Natural killer cell (primary cell): ENCODE results near the gene GNAZ. TPM values are rescaled to one million over a fixed set of nuclear protein-coding genes. Genes with fewer than 3 reads are reported as not detected.

Experiments used
- ATAC-seq, 3 donors: fragments of 150-1000 bp in 2 of 3; fragments of 200-7000 bp in 1 of 3; cut with Tn5 transposase; 1 replicate in 1 of 3; 2 replicates in 2 of 3; pipeline ENCODE4 v1.10.0; 2021; ENCODE audit warnings: mild to moderate bottlenecking in 2 of 3, moderate library complexity in 2 of 3
- DNase-seq, 2 donors: peaks; one replicate each; pipeline versions ENCODE4 v3.0.0 to v3.0.0-alpha.2; 2013 to 2021; ENCODE audit warnings: mixed read lengths in 1 of 2
- H3K27ac ChIP-seq: one replicate; pipeline ENCODE4 v1.5.1; 2013; ENCODE audit warnings: mild to moderate bottlenecking, low read length
- H3K27me3 ChIP-seq: one replicate; pipeline ENCODE4 v1.6.1; 2013; ENCODE audit warnings: low read length; ENCODE audit not compliant: control insufficient read depth, insufficient read depth
- H3K36me3 ChIP-seq: one replicate; pipeline ENCODE4 v1.6.1; 2013; ENCODE audit warnings: low read length; ENCODE audit not compliant: control insufficient read depth, insufficient read depth
- H3K4me1 ChIP-seq: one replicate; pipeline ENCODE4 v1.6.1; 2013; ENCODE audit warnings: low read length; ENCODE audit not compliant: control insufficient read depth, insufficient read depth
- H3K4me3 ChIP-seq: one replicate; pipeline ENCODE4 v1.5.1; 2013; ENCODE audit warnings: low read length
- H3K9me3 ChIP-seq: one replicate; pipeline ENCODE4 v1.6.1; 2013; ENCODE audit warnings: low read length; ENCODE audit not compliant: control insufficient read depth, insufficient read depth
- H3K27ac Mint-ChIP-seq, 2 donors: one replicate each; pipeline ENCODE4 v1.8.0; 2022; ENCODE audit warnings: mild to moderate bottlenecking in 2 of 2, mixed read lengths in 2 of 2, moderate library complexity in 1 of 2
- H3K27me3 Mint-ChIP-seq, 2 donors: one replicate each; pipeline ENCODE4 v1.8.0; 2022; ENCODE audit warnings: low read depth in 2 of 2, mixed read lengths in 2 of 2
- H3K36me3 Mint-ChIP-seq: one replicate; pipeline ENCODE4 v1.8.0; 2022; ENCODE audit warnings: mixed read lengths
- H3K4me1 Mint-ChIP-seq, 2 donors: one replicate each; pipeline ENCODE4 v1.8.0; 2022; ENCODE audit warnings: mixed read lengths in 2 of 2
- H3K4me3 Mint-ChIP-seq: one replicate; pipeline ENCODE4 v1.8.0; 2022; ENCODE audit warnings: mild to moderate bottlenecking, moderate library complexity, mixed read lengths
- H3K9me3 Mint-ChIP-seq, 2 donors: one replicate each; pipeline ENCODE4 v1.8.0; 2022; ENCODE audit warnings: mixed read lengths in 2 of 2
- CTCF ChIP-seq: fragments of 200-600 bp; IDR thresholded peaks from one replicate; pipeline ENCODE4 v1.8.0; 2022; ENCODE audit warnings: antibody characterized with exemption
- WGBS: methylation state at CpG from one replicate; pipeline ENCODE4 v1.1.7; 2013; ENCODE audit warnings: missing lambda C conversion rate; ENCODE audit not compliant: insufficient coverage; 5-methylcytosine and 5-hydroxymethylcytosine counted together
- intact Hi-C: fragments of 100-400 bp; cut with micrococcal nuclease; formaldehyde crosslinking; loops from one replicate; pipeline ENCODE4 v1.14.2; 2022
- total RNA-seq, 4 donors: library from RNA; stranded (reverse); fragments of 120-200 nt in 1 of 4; gene quantifications; one replicate each; pipeline versions ENCODE4 v1.2.3 to v1.2.4, GENCODE V29; 2013 to 2022

Gene GNAZ
- total RNA-seq, 3 donors from 2014 or later (not counting 1 experiment from before 2014, with no cell fraction given) = 4.5 to 7.5 (median 5.6) TPM

GRCh38 chr22:23119494-23120414, 49.4 kb downstream of the GNAZ start:
- peaks cover 9 to 10% of the 10 kb centered on the region in 2 donors for H3K4me1 Mint-ChIP-seq
- peak; percentile 31 to 74 (median 52) for ATAC-seq
- H3K4me3 ChIP-seq = no peak overlapping the region
- H3K4me3 Mint-ChIP-seq = no peak overlapping the region
- peak in 1 of 2 donors; percentile 89 for DNase-seq
- TF ChIP-seq CTCF = no peak
- no peaks in the 10 kb centered on the region for H3K27me3 Mint-ChIP-seq
- no peaks in the 10 kb centered on the region for H3K36me3 Mint-ChIP-seq
- H3K9me3 Mint-ChIP-seq = no peaks in the 10 kb centered on the region
- H3K27ac Mint-ChIP-seq = peak overlapping the region; percentile 80 to 86
- H3K27ac ChIP-seq = peak overlapping the region; percentile 47
- intact Hi-C loops = loop anchor here (10.0 kb wide), 1 partner anchor 525 kb away; no protein-coding TSS in a partner anchor
- H3K4me1 ChIP-seq = peaks cover 16% of the 10 kb centered on the region
- H3K27me3 ChIP-seq = no peaks in the 10 kb centered on the region
- no peaks in the 10 kb centered on the region for H3K36me3 ChIP-seq
- no peaks in the 10 kb centered on the region for H3K9me3 ChIP-seq
- 66% methylated on average over 15 of the region's 15 CpGs for WGBS

- Histone ChIP-seq H3K4me1 (peaks cover 16% of the 10 kb centered on the region), H3K9me3 (no peaks in the 10 kb centered on the region), H3K4me3 (no peak overlapping the region), H3K36me3 (no peaks in the 10 kb centered on the region), H3K27ac (no peak overlapping the region), H3K27me3 (no peaks in the 10 kb centered on the region)
- no peak overlapping the region for H3K4me3 Mint-ChIP-seq
- 98% methylated on average over 7 of the region's 7 CpGs for WGBS
- H3K9me3 Mint-ChIP-seq = no peaks in the 10 kb centered on the region
- intact Hi-C loops = loop anchor here (10.0 kb wide), 1 partner anchor 526 kb away; no protein-coding TSS in a partner anchor
- no peaks in the 10 kb centered on the region for H3K27me3 Mint-ChIP-seq
- ATAC-seq = no peak
- H3K27ac Mint-ChIP-seq = peak overlapping the region in 1 of 2 donors; percentile 27
- DNase-seq = no peak
- TF ChIP-seq CTCF = no peak
- peaks cover 9 to 10% of the 10 kb centered on the region in 2 donors for H3K4me1 Mint-ChIP-seq
- no peaks in the 10 kb centered on the region for H3K36me3 Mint-ChIP-seq
These were observed 50.1 kb downstream of the GNAZ start for GRCh38 chr22:23120415-23120899.

- no peak for DNase-seq
- Mint-ChIP-seq H3K27ac (peak overlapping the region in 1 of 2 donors; percentile 27), H3K9me3 (no peaks in the 10 kb centered on the region), H3K4me3 (no peak overlapping the region), H3K4me1 (peaks cover 9 to 10% of the 10 kb centered on the region in 2 donors), H3K27me3 (no peaks in the 10 kb centered on the region), H3K36me3 (no peaks in the 10 kb centered on the region)
- Histone ChIP-seq H3K4me3 (no peak overlapping the region), H3K27me3 (no peaks in the 10 kb centered on the region), H3K27ac (no peak overlapping the region), H3K36me3 (no peaks in the 10 kb centered on the region), H3K4me1 (peaks cover 16% of the 10 kb centered on the region), H3K9me3 (no peaks in the 10 kb centered on the region)
- 97% methylated on average over 4 of the region's 4 CpGs for WGBS
- no peak for TF ChIP-seq CTCF
- ATAC-seq = no peak
- intact Hi-C loops = loop anchor here (10.0 kb wide), 1 partner anchor 526 kb away; no protein-coding TSS in a partner anchor
These were observed 50.7 kb downstream of the GNAZ start for GRCh38 chr22:23121000-23121421.
